Measurements from ENCODE around the gene ING2.
"Not testable (repeated sequence)": the region's sequence is repeated elsewhere in the genome, so short reads cannot be mapped to it uniquely, and the experiment has no call there.

Gene ING2

DNA sequence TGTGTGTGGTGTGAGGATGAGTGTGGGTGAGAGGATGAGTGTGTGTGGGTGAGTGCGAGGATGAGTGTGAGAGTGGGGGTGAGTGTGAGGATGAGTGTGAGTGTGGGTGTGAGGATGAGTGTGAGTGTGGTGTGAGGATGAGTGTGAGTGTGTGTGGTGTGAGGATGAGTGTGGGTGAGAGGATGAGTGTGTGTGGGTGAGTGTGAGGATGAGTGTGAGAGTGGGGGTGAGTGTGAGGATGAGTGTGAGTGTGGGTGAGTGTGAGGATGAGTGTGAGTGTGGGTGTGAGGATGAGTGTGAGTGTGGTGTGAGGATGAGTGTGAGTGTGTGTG, 48.3 kb downstream of the ING2 start:
- not testable (repeated sequence) for H3K4me2 ChIP-seq (ENCODE audit: low read length); H2BK5ac ChIP-seq (ENCODE audit: low read length); H3K4me3 ChIP-seq (ENCODE audit: low read length); H3K79me1 ChIP-seq (ENCODE audit: low read length); H3K36me3 ChIP-seq (ENCODE audit: control insufficient read depth, insufficient read depth, low read length); H2AK5ac ChIP-seq (ENCODE audit: low read length); H3K4me1 ChIP-seq (ENCODE audit: control insufficient read depth, low read depth, low read length); H4K5ac ChIP-seq (ENCODE audit: low read length); H2BK120ac ChIP-seq (ENCODE audit: low read depth, low read length); H3K18ac ChIP-seq (ENCODE audit: low read length); H3K23ac ChIP-seq (ENCODE audit: low read length); H3K56ac ChIP-seq (ENCODE audit: low read length); H3K27ac ChIP-seq (ENCODE audit: low read depth, low read length); H3K27me3 ChIP-seq (ENCODE audit: insufficient read depth, low read length, poor library complexity); H3K9ac ChIP-seq (ENCODE audit: low read length); H3K79me2 ChIP-seq (ENCODE audit: control insufficient read depth, insufficient read depth, low read length); H3K4ac ChIP-seq (ENCODE audit: low read depth, low read length); H2BK15ac ChIP-seq (replicated peaks; ENCODE audit: low read depth); DNase-seq; H4K8ac ChIP-seq (ENCODE audit: low read depth, low read length)
- no CpG with 5 or more reads among the region's 1 CpG for WGBS (ENCODE audit: extremely low coverage, insufficient coverage, low lambda C conversion rate)

DNA sequence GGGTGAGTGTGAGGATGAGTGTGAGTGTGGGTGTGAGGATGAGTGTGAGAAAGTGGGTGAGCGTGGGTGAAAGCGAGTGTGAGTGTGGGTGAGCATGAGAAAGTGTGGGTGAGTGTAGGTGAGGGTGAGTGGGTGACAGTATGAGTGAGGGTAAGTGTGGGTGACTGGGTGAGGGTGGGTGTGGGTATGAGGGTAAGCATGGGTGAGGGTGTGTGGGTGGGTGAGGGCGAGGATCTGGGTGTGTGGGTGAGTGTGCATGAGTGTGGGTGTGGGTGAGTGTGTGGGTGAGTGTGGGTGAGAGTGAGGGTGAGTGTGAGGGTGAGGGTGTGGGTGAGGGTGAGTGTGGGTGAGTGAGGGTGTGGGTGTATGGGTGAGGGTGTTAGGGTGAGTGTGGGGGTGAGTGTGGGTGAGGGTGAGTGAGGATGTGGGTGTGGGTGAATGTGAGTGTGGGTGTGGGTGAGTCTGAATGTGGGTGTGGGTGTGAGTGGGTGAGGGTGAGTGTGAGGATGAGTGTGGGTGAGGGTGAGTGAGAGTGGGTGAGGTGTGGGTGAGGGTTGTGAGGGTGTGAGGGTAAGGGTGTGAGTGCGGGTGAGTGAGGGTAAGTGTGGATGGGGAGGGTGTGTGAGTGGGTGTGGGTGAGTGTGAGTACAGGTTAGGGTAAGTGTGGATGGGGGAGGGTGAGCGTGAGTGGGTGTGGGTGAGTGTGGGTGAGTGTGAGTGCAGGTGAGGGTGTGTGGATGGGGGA, 48.9 kb downstream of the ING2 start:
- no peak overlapping the region for H2AK5ac ChIP-seq (ENCODE audit: low read length)
- no peaks in the 10 kb centered on the region for H3K79me1 ChIP-seq (ENCODE audit: low read length)
- no peak overlapping the region for H3K4ac ChIP-seq (ENCODE audit: low read depth, low read length)
- no peak overlapping the region for H3K23ac ChIP-seq (ENCODE audit: low read length)
- no peak overlapping the region for H4K8ac ChIP-seq (ENCODE audit: low read depth, low read length)
- H2BK5ac ChIP-seq (ENCODE audit: low read length): no peak overlapping the region
- H3K4me3 ChIP-seq (ENCODE audit: low read length): no peak overlapping the region
- H2BK120ac ChIP-seq (ENCODE audit: low read depth, low read length): no peak overlapping the region
- H3K27ac ChIP-seq (ENCODE audit: low read depth, low read length): no peak overlapping the region
- 94% methylated on average over 4 of the region's 5 CpGs for WGBS (ENCODE audit: extremely low coverage, insufficient coverage, low lambda C conversion rate)
- H4K5ac ChIP-seq (ENCODE audit: low read length): no peak overlapping the region
- H3K79me2 ChIP-seq (ENCODE audit: control insufficient read depth, insufficient read depth, low read length): no peaks in the 10 kb centered on the region
- H3K4me1 ChIP-seq (ENCODE audit: control insufficient read depth, low read depth, low read length): no peaks in the 10 kb centered on the region
- no peak overlapping the region for H3K56ac ChIP-seq (ENCODE audit: low read length)
- H3K9ac ChIP-seq (ENCODE audit: low read length): no peak overlapping the region
- no peak for DNase-seq
- H3K18ac ChIP-seq (ENCODE audit: low read length): no peak overlapping the region
- H2BK15ac ChIP-seq (replicated peaks; ENCODE audit: low read depth): no peak overlapping the region
- no peaks in the 10 kb centered on the region for H3K27me3 ChIP-seq (ENCODE audit: insufficient read depth, low read length, poor library complexity)
- H3K36me3 ChIP-seq (ENCODE audit: control insufficient read depth, insufficient read depth, low read length): no peaks in the 10 kb centered on the region
- no peak overlapping the region for H3K4me2 ChIP-seq (ENCODE audit: low read length)

DNA sequence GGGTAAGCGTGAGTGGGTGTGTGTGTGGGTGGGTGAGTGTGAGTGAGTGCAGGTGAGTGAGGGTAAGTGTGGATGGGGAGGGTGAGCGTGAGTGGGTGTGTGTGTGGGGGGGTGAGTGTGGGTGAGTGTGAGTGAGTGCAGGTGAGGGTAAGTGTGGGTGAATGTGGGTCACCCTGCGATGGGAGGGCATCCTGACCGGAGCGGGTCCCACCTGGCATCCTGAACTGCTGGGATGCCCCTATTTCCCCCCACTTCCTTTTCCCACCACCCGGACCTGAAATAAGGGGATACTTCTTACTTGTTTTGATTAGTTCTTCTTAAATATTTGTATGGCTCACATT, 49.5 kb downstream of the ING2 start:
- Histone ChIP-seq H3K56ac (ENCODE audit: low read length) (no peak overlapping the region), H3K27ac (ENCODE audit: low read depth, low read length) (no peak overlapping the region), H3K36me3 (ENCODE audit: control insufficient read depth, insufficient read depth, low read length) (no peaks in the 10 kb centered on the region), H3K79me2 (ENCODE audit: control insufficient read depth, insufficient read depth, low read length) (no peaks in the 10 kb centered on the region), H2AK5ac (ENCODE audit: low read length) (no peak overlapping the region), H4K5ac (ENCODE audit: low read length) (no peak overlapping the region), H2BK5ac (ENCODE audit: low read length) (no peak overlapping the region), H3K18ac (ENCODE audit: low read length) (no peak overlapping the region), H3K9ac (ENCODE audit: low read length) (no peak overlapping the region), H3K4me3 (ENCODE audit: low read length) (no peak overlapping the region), H3K4me1 (ENCODE audit: control insufficient read depth, low read depth, low read length) (no peaks in the 10 kb centered on the region), H3K4ac (ENCODE audit: low read depth, low read length) (no peak overlapping the region), H2BK15ac (replicated peaks; ENCODE audit: low read depth) (no peak overlapping the region), H3K4me2 (ENCODE audit: low read length) (no peak overlapping the region), H3K23ac (ENCODE audit: low read length) (no peak overlapping the region), H4K8ac (ENCODE audit: low read depth, low read length) (no peak overlapping the region), H3K79me1 (ENCODE audit: low read length) (no peaks in the 10 kb centered on the region), H3K27me3 (ENCODE audit: insufficient read depth, low read length, poor library complexity) (no peaks in the 10 kb centered on the region), H2BK120ac (ENCODE audit: low read depth, low read length) (no peak overlapping the region)
- no CpG with 5 or more reads among the region's 6 CpGs for WGBS (ENCODE audit: extremely low coverage, insufficient coverage, low lambda C conversion rate)
- no peak for DNase-seq

DNA sequence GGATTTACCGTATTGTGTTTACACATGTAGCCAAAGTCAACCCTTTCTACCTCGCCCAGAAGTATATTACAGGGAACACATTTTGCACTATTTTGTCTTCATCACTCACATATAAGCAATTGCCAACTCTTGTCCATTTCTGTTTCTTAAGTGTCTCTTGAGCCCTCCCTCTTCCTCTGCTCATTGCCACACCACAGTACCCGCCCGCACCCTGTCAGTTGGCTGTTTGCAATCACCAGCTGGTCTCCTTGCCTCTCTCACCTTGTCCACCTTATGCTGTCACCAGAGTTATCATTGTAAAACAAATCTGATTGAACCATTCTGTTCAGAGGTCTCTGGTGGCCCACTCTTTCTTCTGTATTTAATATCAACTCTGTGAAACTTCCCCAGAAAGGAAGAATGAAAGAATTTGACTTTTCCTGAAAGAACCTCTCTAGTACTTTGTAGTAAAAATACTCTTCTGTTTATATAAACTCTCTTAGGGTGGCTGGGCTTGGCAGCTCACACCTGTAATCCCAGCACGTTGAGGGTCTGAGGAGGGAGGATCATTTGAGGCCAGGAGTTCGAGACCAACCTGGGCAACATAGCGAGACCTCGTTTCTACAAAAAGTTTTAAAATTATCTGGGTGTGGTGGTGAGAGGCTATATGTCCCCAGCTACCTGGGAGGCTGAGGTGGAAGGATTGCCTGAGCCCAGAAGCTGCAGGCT, 50.2 kb downstream of the ING2 start:
- no peaks in the 10 kb centered on the region for H3K79me2 ChIP-seq (ENCODE audit: control insufficient read depth, insufficient read depth, low read length)
- H3K56ac ChIP-seq (ENCODE audit: low read length): no peak overlapping the region
- H2BK5ac ChIP-seq (ENCODE audit: low read length): no peak overlapping the region
- no peak overlapping the region for H3K27ac ChIP-seq (ENCODE audit: low read depth, low read length)
- no peak for DNase-seq
- no CpG with 5 or more reads among the region's 8 CpGs for WGBS (ENCODE audit: extremely low coverage, insufficient coverage, low lambda C conversion rate)
- H2BK15ac ChIP-seq (replicated peaks; ENCODE audit: low read depth): no peak overlapping the region
- H3K18ac ChIP-seq (ENCODE audit: low read length): no peak overlapping the region
- H2BK120ac ChIP-seq (ENCODE audit: low read depth, low read length): no peak overlapping the region
- no peaks in the 10 kb centered on the region for H3K4me1 ChIP-seq (ENCODE audit: control insufficient read depth, low read depth, low read length)
- H3K79me1 ChIP-seq (ENCODE audit: low read length): no peaks in the 10 kb centered on the region
- H3K4ac ChIP-seq (ENCODE audit: low read depth, low read length): no peak overlapping the region
- H3K36me3 ChIP-seq (ENCODE audit: control insufficient read depth, insufficient read depth, low read length): no peaks in the 10 kb centered on the region
- H3K4me3 ChIP-seq (ENCODE audit: low read length): no peak overlapping the region
- no peak overlapping the region for H3K23ac ChIP-seq (ENCODE audit: low read length)
- no peak overlapping the region for H4K5ac ChIP-seq (ENCODE audit: low read length)
- no peaks in the 10 kb centered on the region for H3K27me3 ChIP-seq (ENCODE audit: insufficient read depth, low read length, poor library complexity)
- H3K4me2 ChIP-seq (ENCODE audit: low read length): no peak overlapping the region
- no peak overlapping the region for H4K8ac ChIP-seq (ENCODE audit: low read depth, low read length)
- no peak overlapping the region for H2AK5ac ChIP-seq (ENCODE audit: low read length)
- no peak overlapping the region for H3K9ac ChIP-seq (ENCODE audit: low read length)

DNA sequence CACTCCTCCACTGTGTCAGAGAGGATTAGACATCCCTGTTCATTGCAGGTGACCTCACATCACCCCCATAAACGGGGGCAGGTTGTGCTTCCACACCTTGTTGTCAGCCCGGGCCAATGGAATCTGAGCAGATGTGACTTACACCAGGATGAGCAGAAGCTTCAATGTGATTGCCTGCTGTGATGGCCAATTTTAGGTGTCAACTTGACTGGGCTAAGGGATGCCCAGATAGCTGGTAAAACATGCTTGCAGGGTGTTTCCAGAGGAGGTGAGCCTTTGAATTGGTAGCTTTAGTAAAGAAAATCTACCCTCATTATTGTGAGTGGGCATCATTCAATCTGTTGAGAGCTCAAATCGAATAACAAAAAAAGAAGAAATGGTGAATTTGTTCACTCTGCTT, 52.1 kb downstream of the ING2 start:
- Histone ChIP-seq H3K4me3 (ENCODE audit: low read length) (no peak overlapping the region), H3K79me1 (ENCODE audit: low read length) (no peaks in the 10 kb centered on the region), H3K18ac (ENCODE audit: low read length) (no peak overlapping the region), H2BK15ac (replicated peaks; ENCODE audit: low read depth) (no peak overlapping the region), H3K9ac (ENCODE audit: low read length) (no peak overlapping the region), H4K8ac (ENCODE audit: low read depth, low read length) (no peak overlapping the region), H3K23ac (ENCODE audit: low read length) (no peak overlapping the region), H3K4me1 (ENCODE audit: control insufficient read depth, low read depth, low read length) (no peaks in the 10 kb centered on the region), H4K5ac (ENCODE audit: low read length) (no peak overlapping the region), H3K4me2 (ENCODE audit: low read length) (no peak overlapping the region), H2BK5ac (ENCODE audit: low read length) (no peak overlapping the region), H3K4ac (ENCODE audit: low read depth, low read length) (no peak overlapping the region), H2BK120ac (ENCODE audit: low read depth, low read length) (no peak overlapping the region), H2AK5ac (ENCODE audit: low read length) (no peak overlapping the region), H3K79me2 (ENCODE audit: control insufficient read depth, insufficient read depth, low read length) (no peaks in the 10 kb centered on the region), H3K36me3 (ENCODE audit: control insufficient read depth, insufficient read depth, low read length) (no peaks in the 10 kb centered on the region), H3K27ac (ENCODE audit: low read depth, low read length) (no peak overlapping the region), H3K56ac (ENCODE audit: low read length) (no peak overlapping the region), H3K27me3 (ENCODE audit: insufficient read depth, low read length, poor library complexity) (no peaks in the 10 kb centered on the region)
- no peak for DNase-seq
- no CpG with 5 or more reads among the region's 3 CpGs for WGBS (ENCODE audit: extremely low coverage, insufficient coverage, low lambda C conversion rate)

DNA sequence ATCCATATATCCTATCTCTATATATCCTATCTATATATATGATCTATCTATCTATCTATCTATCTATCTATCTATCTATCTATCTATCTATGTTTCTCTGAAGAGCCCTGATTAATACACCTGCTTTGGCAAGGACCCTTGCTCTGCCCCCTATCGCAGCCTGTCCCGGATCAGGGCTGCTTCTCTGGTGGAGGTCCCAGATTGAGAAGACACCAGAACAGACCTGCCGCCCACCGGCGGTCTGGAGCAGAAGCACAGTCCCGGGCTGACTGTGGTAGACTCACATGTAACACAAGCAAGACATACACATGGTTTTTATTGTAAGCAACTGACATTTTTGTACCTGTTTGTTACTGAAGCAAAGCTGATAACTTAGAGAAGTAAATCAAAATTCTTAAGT, 52.8 kb downstream of the ING2 start:
- Histone ChIP-seq H3K27ac (ENCODE audit: low read depth, low read length) (no peak overlapping the region), H2AK5ac (ENCODE audit: low read length) (no peak overlapping the region), H3K4ac (ENCODE audit: low read depth, low read length) (no peak overlapping the region), H3K4me1 (ENCODE audit: control insufficient read depth, low read depth, low read length) (no peaks in the 10 kb centered on the region), H3K4me3 (ENCODE audit: low read length) (no peak overlapping the region), H4K5ac (ENCODE audit: low read length) (no peak overlapping the region), H4K8ac (ENCODE audit: low read depth, low read length) (no peak overlapping the region), H3K27me3 (ENCODE audit: insufficient read depth, low read length, poor library complexity) (no peaks in the 10 kb centered on the region), H3K79me1 (ENCODE audit: low read length) (no peaks in the 10 kb centered on the region), H2BK5ac (ENCODE audit: low read length) (no peak overlapping the region), H3K79me2 (ENCODE audit: control insufficient read depth, insufficient read depth, low read length) (no peaks in the 10 kb centered on the region), H3K18ac (ENCODE audit: low read length) (no peak overlapping the region), H3K4me2 (ENCODE audit: low read length) (no peak overlapping the region), H3K23ac (ENCODE audit: low read length) (no peak overlapping the region), H3K56ac (ENCODE audit: low read length) (no peak overlapping the region), H2BK15ac (replicated peaks; ENCODE audit: low read depth) (no peak overlapping the region), H2BK120ac (ENCODE audit: low read depth, low read length) (no peak overlapping the region), H3K36me3 (ENCODE audit: control insufficient read depth, insufficient read depth, low read length) (no peaks in the 10 kb centered on the region), H3K9ac (ENCODE audit: low read length) (no peak overlapping the region)
- WGBS (ENCODE audit: extremely low coverage, insufficient coverage, low lambda C conversion rate): no CpG with 5 or more reads among the region's 6 CpGs
- DNase-seq: no peak
